ENCODE data around the gene MLLT10. TPM values are rescaled to one million over a fixed set of nuclear protein-coding genes. Genes with fewer than 3 reads are reported as not detected.
"Not testable (repeated sequence)": the region's sequence is repeated elsewhere in the genome, so short reads cannot be mapped to it uniquely, and the experiment has no call there.

The MLLT10 gene
- total RNA-seq, 1 donor: 36.1 TPM

DNA sequence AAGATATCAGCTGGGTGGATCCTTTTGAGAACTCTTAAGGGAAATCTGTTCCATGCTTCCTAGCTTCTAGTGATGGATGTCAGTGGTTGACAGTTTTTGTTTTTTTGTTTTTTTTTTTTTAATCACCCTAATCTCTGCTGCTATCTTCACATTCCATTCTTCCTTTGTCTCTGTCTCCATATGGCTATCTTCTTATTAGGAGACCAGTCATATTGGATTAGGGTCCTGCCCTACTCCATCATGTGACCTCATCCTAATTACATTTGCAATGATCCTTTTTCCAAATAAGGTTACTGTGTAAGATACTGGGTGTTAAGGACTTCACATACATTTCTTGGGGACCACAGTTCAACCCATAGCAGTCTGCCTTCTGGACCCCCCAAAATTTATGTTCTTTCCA lies 69.7 kb downstream of the MLLT10 start:
- TF ChIP-seq, protein P1, sequence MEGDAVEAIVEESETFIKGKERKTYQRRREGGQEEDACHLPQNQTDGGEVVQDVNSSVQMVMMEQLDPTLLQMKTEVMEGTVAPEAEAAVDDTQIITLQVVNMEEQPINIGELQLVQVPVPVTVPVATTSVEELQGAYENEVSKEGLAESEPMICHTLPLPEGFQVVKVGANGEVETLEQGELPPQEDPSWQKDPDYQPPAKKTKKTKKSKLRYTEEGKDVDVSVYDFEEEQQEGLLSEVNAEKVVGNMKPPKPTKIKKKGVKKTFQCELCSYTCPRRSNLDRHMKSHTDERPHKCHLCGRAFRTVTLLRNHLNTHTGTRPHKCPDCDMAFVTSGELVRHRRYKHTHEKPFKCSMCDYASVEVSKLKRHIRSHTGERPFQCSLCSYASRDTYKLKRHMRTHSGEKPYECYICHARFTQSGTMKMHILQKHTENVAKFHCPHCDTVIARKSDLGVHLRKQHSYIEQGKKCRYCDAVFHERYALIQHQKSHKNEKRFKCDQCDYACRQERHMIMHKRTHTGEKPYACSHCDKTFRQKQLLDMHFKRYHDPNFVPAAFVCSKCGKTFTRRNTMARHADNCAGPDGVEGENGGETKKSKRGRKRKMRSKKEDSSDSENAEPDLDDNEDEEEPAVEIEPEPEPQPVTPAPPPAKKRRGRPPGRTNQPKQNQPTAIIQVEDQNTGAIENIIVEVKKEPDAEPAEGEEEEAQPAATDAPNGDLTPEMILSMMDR (IDR thresholded peaks at IDR 0.05; ENCODE audit: insufficient read depth, low read length): no peak
- no peak overlapping the region for H3K4me3 ChIP-seq (ENCODE audit: low read depth, low read length)
- no peak for DNase-seq (ENCODE audit: low read depth)

DNA sequence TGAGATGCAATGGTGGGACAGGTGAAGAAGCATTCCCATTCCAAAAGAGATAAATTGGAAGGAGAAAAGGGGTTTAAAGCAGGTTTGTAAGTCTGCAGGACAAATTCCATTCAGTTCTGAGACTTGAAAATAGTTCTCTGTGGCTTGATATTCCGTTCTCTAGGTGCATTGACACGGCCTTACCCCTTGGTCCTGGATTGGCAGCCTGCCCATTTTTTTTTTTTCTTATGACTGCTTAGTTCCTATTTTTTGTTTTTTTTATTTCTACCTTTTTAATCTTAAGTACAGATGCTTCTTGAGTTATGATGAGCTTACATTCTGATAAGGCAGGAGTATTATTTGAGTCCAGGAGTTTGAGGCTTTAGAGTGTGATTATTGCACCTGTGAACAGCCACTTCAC lies 70.6 kb downstream of the MLLT10 start:
- TF ChIP-seq, protein P1 (IDR thresholded peaks at IDR 0.05; ENCODE audit: insufficient read depth, low read length): no peak
- no peak overlapping the region for H3K4me3 ChIP-seq (ENCODE audit: low read depth, low read length)
- no peak for DNase-seq (ENCODE audit: low read depth)

DNA sequence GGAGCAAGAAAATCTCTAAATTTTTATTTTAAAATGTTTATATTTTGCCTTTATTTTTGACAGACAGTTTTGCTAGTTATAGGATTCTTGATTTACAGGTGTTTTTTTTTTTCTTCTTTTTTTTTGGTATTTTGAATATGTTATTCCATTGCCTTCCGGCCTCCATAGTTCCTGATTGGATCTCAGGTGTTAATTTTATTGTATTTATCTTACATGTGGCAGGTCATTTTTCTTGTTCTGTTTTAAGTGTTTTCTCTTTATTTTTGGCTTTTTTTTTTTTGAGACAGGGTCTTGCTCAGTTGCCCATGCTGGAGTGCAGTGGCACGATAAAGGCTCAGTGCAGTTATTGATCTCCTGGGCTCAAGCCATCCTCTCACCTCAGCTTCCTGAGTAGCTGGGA lies 73.9 kb downstream of the MLLT10 start:
- TF ChIP-seq, protein P1 (IDR thresholded peaks at IDR 0.05; ENCODE audit: insufficient read depth, low read length): no peak
- H3K4me3 ChIP-seq (ENCODE audit: low read depth, low read length): no peak overlapping the region
- no peak for DNase-seq (ENCODE audit: low read depth)

DNA sequence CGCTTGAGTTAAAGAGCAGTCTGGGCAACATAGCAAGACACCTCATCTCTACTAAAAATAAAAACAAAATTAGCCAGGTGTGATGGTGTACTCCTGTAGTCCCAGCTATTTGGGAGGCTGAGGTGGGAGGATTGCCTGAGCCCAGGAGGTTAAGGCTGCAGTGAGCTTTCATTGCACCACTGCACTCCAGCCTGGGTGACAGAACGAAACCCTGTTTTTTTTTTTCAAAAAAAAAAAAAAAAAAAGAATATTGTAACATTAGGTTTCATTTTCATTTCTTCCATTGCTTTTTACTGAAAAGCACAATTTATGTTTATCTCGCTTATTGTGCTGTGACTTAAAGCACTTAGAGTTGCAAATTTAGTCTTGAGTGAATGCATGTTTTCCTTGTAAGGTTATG lies 80.0 kb downstream of the MLLT10 start:
- TF ChIP-seq, protein P1 (IDR thresholded peaks at IDR 0.05; ENCODE audit: insufficient read depth, low read length): no peak
- DNase-seq (ENCODE audit: low read depth): no peak
- no peak overlapping the region for H3K4me3 ChIP-seq (ENCODE audit: low read depth, low read length)

DNA sequence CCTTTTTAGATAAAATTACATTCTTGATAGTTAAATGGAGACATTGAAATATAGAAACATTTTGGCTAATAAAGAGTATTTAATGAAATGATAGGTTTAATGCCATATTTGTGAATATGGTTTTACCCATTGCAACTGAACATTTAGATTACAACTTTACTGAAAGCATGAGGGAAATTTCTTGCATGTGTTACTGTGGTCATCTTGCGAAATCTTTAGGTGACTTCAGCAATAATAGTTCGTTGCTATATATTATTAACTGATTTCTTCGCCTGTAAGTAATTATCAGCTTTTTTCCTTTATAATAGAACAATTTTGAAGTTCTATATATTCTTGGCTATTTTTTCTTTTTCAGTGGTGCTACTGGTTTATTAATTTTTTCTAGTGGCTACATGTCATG lies 83.2 kb downstream of the MLLT10 start:
- TF ChIP-seq, protein P1 (IDR thresholded peaks at IDR 0.05; ENCODE audit: insufficient read depth, low read length): no peak
- DNase-seq (ENCODE audit: low read depth): no peak
- no peak overlapping the region for H3K4me3 ChIP-seq (ENCODE audit: low read depth, low read length)

DNA sequence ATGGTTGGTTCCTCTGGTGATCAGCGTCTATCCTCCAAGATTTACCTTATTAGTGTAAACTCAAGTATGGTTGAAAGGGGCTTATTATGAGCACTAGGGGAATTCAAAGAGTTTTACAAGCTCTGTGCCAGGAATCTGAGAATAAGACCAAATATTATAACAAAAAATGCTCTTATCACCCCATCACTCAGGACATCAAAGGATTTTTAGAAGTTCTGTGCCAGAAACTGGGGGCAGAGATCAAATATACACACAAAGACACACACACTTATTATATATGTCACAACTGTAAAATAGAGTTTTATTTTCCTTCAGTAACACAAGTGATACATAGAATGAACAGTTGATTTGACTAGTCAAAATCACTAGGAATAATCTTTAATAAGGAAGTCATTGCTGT lies 89.3 kb downstream of the MLLT10 start:
- TF ChIP-seq, protein P1 (IDR thresholded peaks at IDR 0.05; ENCODE audit: insufficient read depth, low read length): no peak
- H3K4me3 ChIP-seq (ENCODE audit: low read depth, low read length): no peak overlapping the region
- no peak for DNase-seq (ENCODE audit: low read depth)

DNA sequence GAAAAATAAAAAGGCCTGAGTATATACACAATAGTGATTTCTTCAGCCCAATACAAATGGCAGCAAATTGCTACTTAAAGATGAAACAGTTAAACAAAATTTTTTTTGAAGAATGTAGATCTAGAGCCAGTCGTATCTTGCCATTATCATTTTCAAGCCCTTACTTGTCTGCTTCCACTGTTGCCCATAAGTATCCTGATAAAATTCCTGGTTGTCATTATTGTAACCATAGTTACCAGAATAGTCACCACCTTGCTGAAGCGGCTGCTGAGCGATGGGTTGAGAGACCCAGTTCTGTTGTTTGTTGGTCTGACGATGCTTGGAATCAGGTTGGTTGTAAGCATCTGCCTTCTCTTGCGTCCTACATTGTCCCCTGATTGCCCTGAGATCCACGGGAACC lies 90.4 kb downstream of the MLLT10 start:
- not testable (repeated sequence) for H3K4me3 ChIP-seq (ENCODE audit: low read depth, low read length); DNase-seq (ENCODE audit: low read depth)
